HepG2 (cell line): Measurements from ENCODE around the gene WDFY1. TPM values are rescaled to one million over a fixed set of nuclear protein-coding genes. Genes with fewer than 3 reads are reported as not detected.

Experiments used
- ELF1 ChIP-seq: sonication (generic); formaldehyde crosslinking; IDR thresholded peaks from 2 replicates; pipeline ENCODE4 v1.4.0; 2020; ENCODE audit warnings: missing genetic modification reagents
- FOXA3 ChIP-seq: IDR thresholded peaks from 2 replicates; pipeline ENCODE4 v1.6.1; 2016; ENCODE audit warnings: missing genetic modification reagents, missing compliant biosample characterization
- HNF4A ChIP-seq: sonication (generic); formaldehyde crosslinking; IDR thresholded peaks from 2 replicates; pipeline ENCODE4 v1.4.0; 2020; ENCODE audit warnings: missing genetic modification reagents
- HOMEZ ChIP-seq: IDR thresholded peaks from 2 replicates; pipeline ENCODE4 v1.6.1; 2016; ENCODE audit warnings: low read depth
- KDM1A ChIP-seq: IDR thresholded peaks from 2 replicates; pipeline ENCODE4 v1.6.1; 2016; ENCODE audit warnings: missing compliant biosample characterization
- MIER3 ChIP-seq: IDR thresholded peaks from 2 replicates; pipeline ENCODE4 v1.6.1; 2016; ENCODE audit warnings: missing compliant biosample characterization, borderline replicate concordance
- NR2F1 ChIP-seq, 2 experiments: fragments of 450-650 bp in 1 of 2; formaldehyde crosslinking in 1 of 2; IDR thresholded peaks; 2 replicates each; pipeline versions ENCODE4 v1.5.0 to v1.6.1; 2016 to 2020; ENCODE audit warnings: mild to moderate bottlenecking in 1 of 2, missing compliant biosample characterization in 1 of 2, missing genetic modification reagents in 1 of 2, moderate library complexity in 1 of 2
- SOX5 ChIP-seq: IDR thresholded peaks from 2 replicates; pipeline ENCODE4 v1.6.1; 2016; ENCODE audit warnings: borderline replicate concordance
- TARDBP ChIP-seq: sonication (generic); formaldehyde crosslinking; IDR thresholded peaks from 2 replicates; pipeline ENCODE4 v1.8.0; 2022; ENCODE audit warnings: mild to moderate bottlenecking, missing genetic modification reagents
- ZNF329 ChIP-seq: sonication (generic); formaldehyde crosslinking; IDR thresholded peaks from 2 replicates; pipeline ENCODE4 v1.9.0; 2021; ENCODE audit warnings: low read depth, mild to moderate bottlenecking, missing genetic modification reagents
- ZNF614 ChIP-seq: IDR thresholded peaks from 2 replicates; pipeline ENCODE4 v1.6.1; 2018; ENCODE audit warnings: missing biosample characterization, missing genetic modification reagents, inconsistent platforms, borderline replicate concordance
- ZNF792 ChIP-seq: IDR thresholded peaks from 2 replicates; pipeline ENCODE4 v1.6.1; 2016
- polyA plus RNA-seq, 8 experiments: library from polyadenylated mRNA; depleted of rRNA in 3 of 8; stranded (reverse) in 7 of 8; unstranded in 1 of 8; fragments of >200 nt; fragmentation: Illumina TruSeq in 4 of 8; extraction: Trizol in 4 of 8; gene quantifications; 2 replicates each; pipeline versions ENCODE4 v1.2.1 to v1.2.3, GENCODE V29; 2011 to 2016; ENCODE audit warnings: low read depth in 4 of 8, missing spikeins in 1 of 8, mixed read lengths in 1 of 8; ENCODE audit not compliant: insufficient read depth in 1 of 8
- total RNA-seq, 5 experiments: library from RNA; depleted of rRNA; stranded (reverse); fragments of >200 nt; fragmentation: Illumina TruSeq; extraction: Trizol; gene quantifications; 2 replicates each; pipeline ENCODE4 v1.2.3, GENCODE V29; 2016; ENCODE audit warnings: low read depth in 1 of 5
- TF ChIP-seq, protein P1 (sequence below): IDR thresholded peaks from 2 replicates; pipeline ENCODE4 v1.6.1; 2016; ENCODE audit warnings: missing biosample characterization, missing genetic modification reagents, low read depth
- TF ChIP-seq, protein P2 (sequence below): IDR thresholded peaks from 2 replicates; pipeline ENCODE4 v1.6.1; 2016; ENCODE audit warnings: low read depth, missing genetic modification reagents, missing compliant biosample characterization
- TF ChIP-seq, protein P3 (sequence below): sonication (generic); formaldehyde crosslinking; IDR thresholded peaks from 2 replicates; pipeline ENCODE4 v1.5.0; 2020; ENCODE audit warnings: mild to moderate bottlenecking, missing genetic modification reagents, moderate library complexity
- TF ChIP-seq, protein P4 (sequence below): IDR thresholded peaks from 2 replicates; pipeline ENCODE4 v1.6.1; 2016

Gene WDFY1
- total and polyA plus RNA-seq, 2 of the 13 experiments (the other 11 are each of a cell fraction or from before 2014, with no cell fraction given) = 77.0 to 78.4 TPM

- TF ChIP-seq, protein P1, sequence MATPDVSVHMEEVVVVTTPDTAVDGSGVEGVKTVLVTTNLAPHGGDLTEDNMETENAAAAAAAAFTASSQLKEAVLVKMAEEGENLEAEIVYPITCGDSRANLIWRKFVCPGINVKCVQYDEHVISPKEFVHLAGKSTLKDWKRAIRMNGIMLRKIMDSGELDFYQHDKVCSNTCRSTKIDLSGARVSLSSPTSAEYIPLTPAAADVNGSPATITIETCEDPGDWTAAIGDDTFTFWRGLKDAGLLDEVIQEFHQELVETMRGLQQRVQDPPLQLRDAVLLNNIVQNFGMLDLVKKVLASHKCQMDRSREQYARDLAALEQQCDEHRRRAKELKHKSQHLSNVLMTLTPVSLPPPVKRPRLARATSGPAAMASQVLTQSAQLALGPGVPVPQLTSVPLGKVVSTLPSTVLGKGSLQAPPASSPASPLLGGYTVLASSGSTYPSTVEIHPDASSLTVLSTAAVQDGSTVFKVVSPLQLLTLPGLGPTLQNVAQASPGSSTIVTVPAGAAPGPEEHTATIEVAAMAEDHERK (CRISPR knock-in tag) = no peak
- TF ChIP-seq HNF4A (CRISPR knock-in tag) (peak; percentile 96), HOMEZ (CRISPR knock-in tag) (peak; percentile 64; the same call in 1 of the 2 replicates), ELF1 (CRISPR knock-in tag) (no peak), SOX5 (CRISPR knock-in tag) (peak; percentile 53; the same call in 1 of the 2 replicates), ZNF614 (CRISPR knock-in tag) (peak; percentile 34; the same call in 1 of the 2 replicates), NR2F1 (CRISPR knock-in tag; IDR thresholded peaks at IDR 0.05) (0 out of 4 replicates have a peak, but pooled peaks of 1 of the 2 experiments have one; percentile 16), TARDBP (CRISPR knock-in tag) (0 out of 2 replicates have a peak, but pooled peaks have one; percentile 38), MIER3 (CRISPR knock-in tag) (0 out of 2 replicates have a peak, but pooled peaks have one; percentile 29), ZNF792 (CRISPR knock-in tag) (peak; percentile 63; the same call in 1 of the 2 replicates), ZNF329 (CRISPR knock-in tag) (no peak), KDM1A (CRISPR knock-in tag) (peak; percentile 47; the same call in 1 of the 2 replicates), FOXA3 (CRISPR knock-in tag) (peak; percentile 79)
- TF ChIP-seq, protein P2, sequence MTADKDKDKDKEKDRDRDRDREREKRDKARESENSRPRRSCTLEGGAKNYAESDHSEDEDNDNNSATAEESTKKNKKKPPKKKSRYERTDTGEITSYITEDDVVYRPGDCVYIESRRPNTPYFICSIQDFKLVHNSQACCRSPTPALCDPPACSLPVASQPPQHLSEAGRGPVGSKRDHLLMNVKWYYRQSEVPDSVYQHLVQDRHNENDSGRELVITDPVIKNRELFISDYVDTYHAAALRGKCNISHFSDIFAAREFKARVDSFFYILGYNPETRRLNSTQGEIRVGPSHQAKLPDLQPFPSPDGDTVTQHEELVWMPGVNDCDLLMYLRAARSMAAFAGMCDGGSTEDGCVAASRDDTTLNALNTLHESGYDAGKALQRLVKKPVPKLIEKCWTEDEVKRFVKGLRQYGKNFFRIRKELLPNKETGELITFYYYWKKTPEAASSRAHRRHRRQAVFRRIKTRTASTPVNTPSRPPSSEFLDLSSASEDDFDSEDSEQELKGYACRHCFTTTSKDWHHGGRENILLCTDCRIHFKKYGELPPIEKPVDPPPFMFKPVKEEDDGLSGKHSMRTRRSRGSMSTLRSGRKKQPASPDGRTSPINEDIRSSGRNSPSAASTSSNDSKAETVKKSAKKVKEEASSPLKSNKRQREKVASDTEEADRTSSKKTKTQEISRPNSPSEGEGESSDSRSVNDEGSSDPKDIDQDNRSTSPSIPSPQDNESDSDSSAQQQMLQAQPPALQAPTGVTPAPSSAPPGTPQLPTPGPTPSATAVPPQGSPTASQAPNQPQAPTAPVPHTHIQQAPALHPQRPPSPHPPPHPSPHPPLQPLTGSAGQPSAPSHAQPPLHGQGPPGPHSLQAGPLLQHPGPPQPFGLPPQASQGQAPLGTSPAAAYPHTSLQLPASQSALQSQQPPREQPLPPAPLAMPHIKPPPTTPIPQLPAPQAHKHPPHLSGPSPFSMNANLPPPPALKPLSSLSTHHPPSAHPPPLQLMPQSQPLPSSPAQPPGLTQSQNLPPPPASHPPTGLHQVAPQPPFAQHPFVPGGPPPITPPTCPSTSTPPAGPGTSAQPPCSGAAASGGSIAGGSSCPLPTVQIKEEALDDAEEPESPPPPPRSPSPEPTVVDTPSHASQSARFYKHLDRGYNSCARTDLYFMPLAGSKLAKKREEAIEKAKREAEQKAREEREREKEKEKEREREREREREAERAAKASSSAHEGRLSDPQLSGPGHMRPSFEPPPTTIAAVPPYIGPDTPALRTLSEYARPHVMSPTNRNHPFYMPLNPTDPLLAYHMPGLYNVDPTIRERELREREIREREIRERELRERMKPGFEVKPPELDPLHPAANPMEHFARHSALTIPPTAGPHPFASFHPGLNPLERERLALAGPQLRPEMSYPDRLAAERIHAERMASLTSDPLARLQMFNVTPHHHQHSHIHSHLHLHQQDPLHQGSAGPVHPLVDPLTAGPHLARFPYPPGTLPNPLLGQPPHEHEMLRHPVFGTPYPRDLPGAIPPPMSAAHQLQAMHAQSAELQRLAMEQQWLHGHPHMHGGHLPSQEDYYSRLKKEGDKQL = peak; percentile 49; the same call in 1 of the 2 replicates
- TF ChIP-seq, protein P3, sequence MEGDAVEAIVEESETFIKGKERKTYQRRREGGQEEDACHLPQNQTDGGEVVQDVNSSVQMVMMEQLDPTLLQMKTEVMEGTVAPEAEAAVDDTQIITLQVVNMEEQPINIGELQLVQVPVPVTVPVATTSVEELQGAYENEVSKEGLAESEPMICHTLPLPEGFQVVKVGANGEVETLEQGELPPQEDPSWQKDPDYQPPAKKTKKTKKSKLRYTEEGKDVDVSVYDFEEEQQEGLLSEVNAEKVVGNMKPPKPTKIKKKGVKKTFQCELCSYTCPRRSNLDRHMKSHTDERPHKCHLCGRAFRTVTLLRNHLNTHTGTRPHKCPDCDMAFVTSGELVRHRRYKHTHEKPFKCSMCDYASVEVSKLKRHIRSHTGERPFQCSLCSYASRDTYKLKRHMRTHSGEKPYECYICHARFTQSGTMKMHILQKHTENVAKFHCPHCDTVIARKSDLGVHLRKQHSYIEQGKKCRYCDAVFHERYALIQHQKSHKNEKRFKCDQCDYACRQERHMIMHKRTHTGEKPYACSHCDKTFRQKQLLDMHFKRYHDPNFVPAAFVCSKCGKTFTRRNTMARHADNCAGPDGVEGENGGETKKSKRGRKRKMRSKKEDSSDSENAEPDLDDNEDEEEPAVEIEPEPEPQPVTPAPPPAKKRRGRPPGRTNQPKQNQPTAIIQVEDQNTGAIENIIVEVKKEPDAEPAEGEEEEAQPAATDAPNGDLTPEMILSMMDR (CRISPR knock-in tag) = peak; percentile 63
- TF ChIP-seq, protein P4, sequence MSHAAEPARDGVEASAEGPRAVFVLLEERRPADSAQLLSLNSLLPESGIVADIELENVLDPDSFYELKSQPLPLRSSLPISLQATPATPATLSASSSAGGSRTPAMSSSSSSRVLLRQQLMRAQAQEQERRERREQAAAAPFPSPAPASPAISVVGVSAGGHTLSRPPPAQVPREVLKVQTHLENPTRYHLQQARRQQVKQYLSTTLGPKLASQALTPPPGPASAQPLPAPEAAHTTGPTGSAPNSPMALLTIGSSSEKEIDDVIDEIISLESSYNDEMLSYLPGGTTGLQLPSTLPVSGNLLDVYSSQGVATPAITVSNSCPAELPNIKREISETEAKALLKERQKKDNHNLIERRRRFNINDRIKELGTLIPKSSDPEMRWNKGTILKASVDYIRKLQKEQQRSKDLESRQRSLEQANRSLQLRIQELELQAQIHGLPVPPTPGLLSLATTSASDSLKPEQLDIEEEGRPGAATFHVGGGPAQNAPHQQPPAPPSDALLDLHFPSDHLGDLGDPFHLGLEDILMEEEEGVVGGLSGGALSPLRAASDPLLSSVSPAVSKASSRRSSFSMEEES (CRISPR knock-in tag) = peak; percentile 17; the same call in 1 of the 2 replicates
Measured at GRCh38 chr2:223860809-223861738, 84.1 kb downstream of the WDFY1 start (continued).
